SH-SY5Y (cell line): ENCODE results near the gene RNGTT.

Source experiments
- GATA2 ChIP-seq: IDR thresholded peaks from 2 replicates; pipeline ENCODE4 v1.6.1; 2011; ENCODE audit warnings: mild to moderate bottlenecking, low read depth, low read length
- GATA3 ChIP-seq: IDR thresholded peaks from 2 replicates; pipeline ENCODE4 v1.6.1; 2011; ENCODE audit warnings: low read depth, mild to moderate bottlenecking, low read length, moderate library complexity

DNA sequence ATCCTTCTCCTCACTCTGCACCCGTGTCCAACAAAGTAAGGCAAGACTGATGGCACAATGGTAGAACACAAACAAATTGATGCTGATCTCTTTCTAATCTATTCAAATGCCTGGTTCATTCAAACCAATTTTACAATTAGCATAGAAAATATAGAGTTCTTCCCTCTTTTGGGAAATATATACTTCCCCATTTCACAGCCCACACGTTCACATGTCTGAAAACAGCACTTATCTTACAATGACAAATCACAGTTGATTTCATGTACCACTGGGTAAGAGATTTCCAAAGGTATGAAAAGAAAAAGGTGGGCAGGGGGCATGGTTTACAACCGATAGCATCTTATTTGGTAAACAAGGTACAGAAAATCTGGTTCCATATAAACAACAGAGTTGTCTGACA is 137.6 kb downstream of the RNGTT start:
- TF ChIP-seq GATA3 (no peak), GATA2 (no peak)
